IMR-90 (cell line): ENCODE measurements around the gene CISTR. TPM values are rescaled to one million over a fixed set of nuclear protein-coding genes. Genes with fewer than 3 reads are reported as not detected.

Experiments
- ATAC-seq: fragments of 200-7000 bp; cut with Tn5 transposase; 2 replicates; pipeline ENCODE4 v1.9.1; 2020; ENCODE audit warnings: low read depth, mild to moderate bottlenecking, moderate library complexity
- BruUV-seq: library from RNA; stranded (reverse); fragments of 400-500 nt; replicated peaks from 2 replicates; lab custom pipeline; 2021; lab: Mats Ljungman, UMichigan
- CTCF ChIA-PET: fragments of 300-600 bp; formaldehyde crosslinking; extraction: SDS; loops from one replicate; lab custom pipeline; 2021; ENCODE audit warnings: antibody characterized with exemption; lab: Yijun Ruan, JAX
- POLR2A ChIA-PET: fragments of 300-600 bp; sonication (Branson Sonifier 250); formaldehyde crosslinking; loops from one replicate; lab custom pipeline; 2022; ENCODE audit warnings: antibody characterized with exemption; ENCODE audit not compliant: unreplicated experiment; lab: Charles Lee
- DNase-seq: peaks from one replicate; pipeline ENCODE4 v3.0.0; 2013
- H2AFZ ChIP-seq: replicated peaks from 2 replicates; pipeline ENCODE3; 2013; ENCODE audit warnings: low read length, mild to moderate bottlenecking; ENCODE audit not compliant: poor library complexity
- H2AK5ac ChIP-seq: 2 replicates; pipeline ENCODE4 v1.6.1; 2013; ENCODE audit warnings: low read depth, low read length, inconsistent platforms
- H2AK9ac ChIP-seq: replicated peaks from 2 replicates; pipeline ENCODE3; 2013; ENCODE audit warnings: mild to moderate bottlenecking, low read depth, low read length, moderate library complexity; ENCODE audit not compliant: poor library complexity
- H2BK120ac ChIP-seq: 2 replicates; pipeline ENCODE4 v1.6.1; 2013; ENCODE audit warnings: low read depth, low read length, inconsistent platforms
- H2BK15ac ChIP-seq: 3 replicates; pipeline ENCODE4 v1.6.1; 2013; ENCODE audit warnings: low read depth, low read length, inconsistent platforms
- H2BK20ac ChIP-seq: 2 replicates; pipeline ENCODE4 v1.6.1; 2013; ENCODE audit warnings: low read depth, mild to moderate bottlenecking, inconsistent platforms, low read length, moderate library complexity
- H2BK5ac ChIP-seq: 2 replicates; pipeline ENCODE4 v1.6.1; 2013; ENCODE audit warnings: mild to moderate bottlenecking, low read depth, low read length, inconsistent platforms; ENCODE audit not compliant: poor library complexity, severe bottlenecking
- H3K14ac ChIP-seq: replicated peaks from 2 replicates; pipeline ENCODE4 v1.6.1; 2013; ENCODE audit warnings: low read depth, low read length, inconsistent platforms
- H3K18ac ChIP-seq: 2 replicates; pipeline ENCODE4 v1.6.1; 2013; ENCODE audit warnings: low read depth, low read length, control low read depth
- H3K23ac ChIP-seq: 2 replicates; pipeline ENCODE4 v1.6.1; 2013; ENCODE audit warnings: low read depth, low read length, inconsistent platforms
- H3K27ac ChIP-seq: 2 replicates; pipeline ENCODE4 v1.5.1; 2013; ENCODE audit warnings: mild to moderate bottlenecking, control low read depth, low read length; ENCODE audit not compliant: insufficient read depth
- H3K27me3 ChIP-seq: 2 replicates; pipeline ENCODE4 v1.6.1; 2013; ENCODE audit warnings: low read length; ENCODE audit not compliant: control insufficient read depth, insufficient read depth
- H3K36me3 ChIP-seq: 2 replicates; pipeline ENCODE4 v1.6.1; 2013; ENCODE audit warnings: low read length, mixed read lengths; ENCODE audit not compliant: control insufficient read depth, insufficient read depth
- H3K4ac ChIP-seq: 2 replicates; pipeline ENCODE4 v1.6.1; 2013; ENCODE audit warnings: low read depth, low read length, inconsistent platforms
- H3K4me1 ChIP-seq: 2 replicates; pipeline ENCODE4 v1.6.1; 2013; ENCODE audit warnings: low read length, mixed read lengths; ENCODE audit not compliant: control insufficient read depth, insufficient read depth
- H3K4me2 ChIP-seq: 2 replicates; pipeline ENCODE4 v1.6.1; 2013; ENCODE audit warnings: low read depth, mild to moderate bottlenecking, control low read depth, low read length, moderate library complexity
- H3K4me3 ChIP-seq: 2 replicates; pipeline ENCODE4 v1.5.1; 2013; ENCODE audit warnings: low read depth, mild to moderate bottlenecking, control low read depth, low read length, moderate library complexity; ENCODE audit not compliant: insufficient read depth
- H3K56ac ChIP-seq: 2 replicates; pipeline ENCODE4 v1.6.1; 2013; ENCODE audit warnings: low read length, inconsistent platforms; ENCODE audit not compliant: insufficient read depth; ENCODE audit errors: extremely low read depth
- H3K79me1 ChIP-seq, 2 experiments: 2 replicates each; pipeline ENCODE4 v1.6.1; 2013; ENCODE audit warnings: low read length in 2 of 2, inconsistent platforms in 1 of 2, low read depth in 1 of 2
- H3K9ac ChIP-seq: 2 replicates; pipeline ENCODE4 v1.6.1; 2013; ENCODE audit warnings: low read depth, low read length, control low read depth
- H3K9me1 ChIP-seq: 2 replicates; pipeline ENCODE4 v1.6.1; 2013; ENCODE audit warnings: low read length, inconsistent platforms; ENCODE audit not compliant: insufficient read depth
- H3K9me3 ChIP-seq: 2 replicates; pipeline ENCODE4 v1.6.1; 2013; ENCODE audit warnings: low read length; ENCODE audit not compliant: control insufficient read depth, insufficient read depth
- H4K20me1 ChIP-seq: 2 replicates; pipeline ENCODE4 v1.6.1; 2013; ENCODE audit warnings: low read length, inconsistent platforms; ENCODE audit not compliant: insufficient read depth
- H4K5ac ChIP-seq: 2 replicates; pipeline ENCODE4 v1.6.1; 2013; ENCODE audit warnings: mild to moderate bottlenecking, low read depth, low read length, control low read depth
- H4K8ac ChIP-seq, 2 experiments: 2 replicates each; pipeline ENCODE4 v1.6.1; 2013; ENCODE audit warnings: low read depth in 2 of 2, low read length in 2 of 2, control low read depth in 1 of 2, inconsistent platforms in 1 of 2
- H4K91ac ChIP-seq: 2 replicates; pipeline ENCODE4 v1.6.1; 2013; ENCODE audit warnings: low read depth, low read length, inconsistent platforms; ENCODE audit not compliant: insufficient read depth
- BHLHE40 ChIP-seq: fragments of 150-350 bp; IDR thresholded peaks from 2 replicates; pipeline ENCODE4 v1.6.1; 2016; ENCODE audit warnings: mild to moderate bottlenecking, low read depth, low read length
- CEBPB ChIP-seq: IDR thresholded peaks from 2 replicates; pipeline ENCODE4 v1.6.1; 2012; ENCODE audit warnings: low read depth, low read length, improper control_type of control experiment
- POLR2A ChIP-seq: IDR thresholded peaks from 2 replicates; pipeline ENCODE4 v1.6.1; 2012; ENCODE audit warnings: mild to moderate bottlenecking, low read depth, low read length
- RFX5 ChIP-seq: IDR thresholded peaks from 2 replicates; pipeline ENCODE4 v1.8.0; 2012; ENCODE audit warnings: low read depth, mild to moderate bottlenecking, low read length, moderate library complexity
- USF2 ChIP-seq: fragments of 150-350 bp; IDR thresholded peaks from 2 replicates; pipeline ENCODE4 v1.6.1; 2017; ENCODE audit warnings: mild to moderate bottlenecking, antibody characterized with exemption, low read length, low read depth
- WGBS, 2 experiments: methylation state at CpG; one replicate each; pipeline versions ENCODE4 v1.1.5 to v1.1.7; 2013; ENCODE audit warnings: missing lambda C conversion rate in 2 of 2; ENCODE audit not compliant: insufficient read length in 1 of 2; ENCODE audit errors: extremely low coverage in 2 of 2; 5-methylcytosine and 5-hydroxymethylcytosine counted together
- dilution Hi-C: fragments of 300-500 bp; cut with HindIII; formaldehyde crosslinking; loops from one replicate; pipeline ENCODE4 v1.14.3; 2018; ENCODE audit warnings: low sequenced_read_pairs; ENCODE audit not compliant: unreplicated experiment
- in situ Hi-C: fragments of 300-500 bp; cut with MboI; formaldehyde crosslinking; loops from 3 replicates; pipeline ENCODE4 v1.14.3; 2019; ENCODE audit warnings: low sequenced_read_pairs, inconsistent platforms, mixed read lengths
- intact Hi-C: fragments of 100-400 bp; cut with micrococcal nuclease; formaldehyde crosslinking; loops from 2 replicates; pipeline ENCODE4 v1.10.0; 2022
- polyA plus RNA-seq, 3 experiments: library from polyadenylated mRNA; depleted of rRNA; stranded (reverse); fragments of >200 nt; gene quantifications; 2 replicates each; pipeline ENCODE4 v1.2.3, GENCODE V29; 2012; ENCODE audit warnings: low replicate concordance in 1 of 3
- total RNA-seq: library from RNA; depleted of rRNA; stranded (reverse); fragments of >200 nt; gene quantifications from 2 replicates; pipeline ENCODE4 v1.2.3, GENCODE V29; 2012

The CISTR gene
- total and polyA plus RNA-seq, 2 of the 4 experiments (the other 2 are of a cell fraction), result not detected

GRCh38 chr12:53758081-53758729 is 6.4 kb upstream of the CISTR start:
- Histone ChIP-seq H2BK15ac (no peak overlapping the region), H3K18ac (no peak overlapping the region), H4K20me1 (no peaks in the 10 kb centered on the region), H3K14ac (no peak overlapping the region), H2AK5ac (no peak overlapping the region), H3K56ac (no peak overlapping the region), H2BK20ac (no peak overlapping the region), H2AFZ (no peak overlapping the region), H3K9ac (no peak overlapping the region), H3K4me1 (peaks cover 2% of the 10 kb centered on the region), H4K91ac (no peak overlapping the region), H3K27ac (no peak overlapping the region), H3K9me1 (no peaks in the 10 kb centered on the region), H3K9me3 (peaks cover 4% of the 10 kb centered on the region), H3K4me3 (no peak overlapping the region), H2BK120ac (no peak overlapping the region), H2BK5ac (no peak overlapping the region), H2AK9ac (no peak overlapping the region), H3K36me3 (no peaks in the 10 kb centered on the region), H4K5ac (no peak overlapping the region), H4K8ac (no peak overlapping the region), H3K23ac (no peak overlapping the region), H3K79me1 (no peaks in the 10 kb centered on the region), H3K4me2 (no peak overlapping the region), H3K27me3 (peaks cover 65% of the 10 kb centered on the region), H3K4ac (no peak overlapping the region)
- intact Hi-C loops, result loop anchor here (5.0 kb wide), 1 partner anchor 449 kb away; no protein-coding TSS in a partner anchor
- DNase-seq (no peak), ATAC-seq (no peak)
- ChIA-PET POLR2A (no interaction called here), CTCF (interaction anchor here (2.4 kb wide), 1 partner anchor 12 kb away, joined by 14 read pairs; no protein-coding TSS in a partner anchor)
- no TSS peak for BruUV-seq
- in situ Hi-C loops, result no loop called here
- 83% methylated on average over 1 of the region's 7 CpGs; no CpG with 5 or more reads in 1 of the 2 experiments for whole genome bisulfite sequencing, 2 experiments
- dilution Hi-C loops, result no loop called here
- no peak for TF ChIP-seq CEBPB
- TF ChIP-seq BHLHE40, result no peak
- no peak for TF ChIP-seq POLR2A
- no peak for TF ChIP-seq USF2
- no peak for TF ChIP-seq RFX5
